ENCODE measurements around the gene SLC32A1. TPM values are rescaled to one million over a fixed set of nuclear protein-coding genes. Genes with fewer than 3 reads are reported as not detected.

The SLC32A1 gene
- total and polyA plus RNA-seq, 2 of the 13 experiments (the other 11 are each of a cell fraction or from before 2014, with no cell fraction given), result not detected

DNA sequence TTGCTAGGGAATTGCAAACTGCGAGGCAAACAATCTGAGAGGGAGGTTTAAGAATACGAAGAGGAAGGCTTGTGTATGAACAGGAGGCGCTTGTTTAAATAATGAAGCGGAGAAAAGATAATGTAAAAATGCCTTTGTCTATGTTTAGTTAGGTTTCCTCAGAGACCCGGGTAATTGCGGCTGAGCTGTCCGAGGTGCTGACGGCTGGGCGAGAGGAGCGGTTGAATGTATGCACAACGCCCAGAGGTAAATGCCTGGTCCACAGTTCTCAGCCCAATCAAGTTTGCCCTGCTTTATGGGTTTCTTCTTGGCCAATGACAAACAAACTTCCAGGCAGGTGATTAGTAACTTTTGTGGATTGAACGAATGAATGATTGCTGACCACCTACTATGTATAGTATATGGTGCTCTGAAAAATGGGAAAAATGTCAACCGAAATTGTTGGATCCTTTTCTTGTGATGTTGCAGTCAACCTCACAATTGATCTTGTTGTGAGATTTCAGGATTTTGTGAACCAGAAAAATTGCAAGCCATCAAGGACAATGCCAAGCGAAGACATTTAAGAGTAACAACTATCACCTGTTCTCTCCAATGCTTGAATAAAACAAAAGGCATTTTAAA lies 38.3 kb upstream of the SLC32A1 start (continued):
- 0 out of 2 replicates have a peak, but pooled peaks have one; percentile 72 for TF ChIP-seq IRF1 (CRISPR knock-in tag; IDR thresholded peaks at IDR 0.05; ENCODE audit: low read depth)
- TF ChIP-seq HMG20A (CRISPR knock-in tag; IDR thresholded peaks at IDR 0.05; ENCODE audit: borderline replicate concordance), result peak; percentile 60; the same call in 1 of the 2 replicates
- no peak for TF ChIP-seq MTA3 (CRISPR knock-in tag; IDR thresholded peaks at IDR 0.05)
- TF ChIP-seq, protein P1, sequence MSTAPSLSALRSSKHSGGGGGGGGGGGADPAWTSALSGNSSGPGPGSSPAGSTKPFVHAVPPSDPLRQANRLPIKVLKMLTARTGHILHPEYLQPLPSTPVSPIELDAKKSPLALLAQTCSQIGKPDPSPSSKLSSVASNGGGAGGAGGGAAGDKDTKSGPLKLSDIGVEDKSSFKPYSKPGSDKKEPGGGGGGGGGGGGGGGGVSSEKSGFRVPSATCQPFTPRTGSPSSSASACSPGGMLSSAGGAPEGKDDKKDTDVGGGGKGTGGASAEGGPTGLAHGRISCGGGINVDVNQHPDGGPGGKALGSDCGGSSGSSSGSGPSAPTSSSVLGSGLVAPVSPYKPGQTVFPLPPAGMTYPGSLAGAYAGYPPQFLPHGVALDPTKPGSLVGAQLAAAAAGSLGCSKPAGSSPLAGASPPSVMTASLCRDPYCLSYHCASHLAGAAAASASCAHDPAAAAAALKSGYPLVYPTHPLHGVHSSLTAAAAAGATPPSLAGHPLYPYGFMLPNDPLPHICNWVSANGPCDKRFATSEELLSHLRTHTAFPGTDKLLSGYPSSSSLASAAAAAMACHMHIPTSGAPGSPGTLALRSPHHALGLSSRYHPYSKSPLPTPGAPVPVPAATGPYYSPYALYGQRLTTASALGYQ (CRISPR knock-in tag; IDR thresholded peaks at IDR 0.05), result peak; percentile 73; the same call in 1 of the 2 replicates
- TF ChIP-seq ZNF432 (CRISPR knock-in tag; IDR thresholded peaks at IDR 0.05; ENCODE audit: borderline replicate concordance), result no peak
- TF ChIP-seq MAF1 (CRISPR knock-in tag; IDR thresholded peaks at IDR 0.05; ENCODE audit: borderline replicate concordance), result peak; percentile 96; the same call in 1 of the 2 replicates
- TF ChIP-seq SETDB1 (CRISPR knock-in tag; IDR thresholded peaks at IDR 0.05; ENCODE audit: borderline replicate concordance), result no peak
- no peak for TF ChIP-seq POLR2AphosphoS2 (IDR thresholded peaks at IDR 0.05; ENCODE audit: low read depth, low read length)
- peak; percentile 82; the same call in 1 of the 2 replicates for TF ChIP-seq ZNF615 (CRISPR knock-in tag; IDR thresholded peaks at IDR 0.05; ENCODE audit: borderline replicate concordance)
- TF ChIP-seq SAP130 (CRISPR knock-in tag; IDR thresholded peaks at IDR 0.05; ENCODE audit: low read depth), result peak; percentile 83
- peak; percentile 77; the same call in 1 of the 2 replicates for TF ChIP-seq ZNF780A (CRISPR knock-in tag; IDR thresholded peaks at IDR 0.05)
- no peak for TF ChIP-seq SUZ12 (IDR thresholded peaks at IDR 0.05; ENCODE audit: low read depth, low read length)
- TF ChIP-seq ZNF468 (CRISPR knock-in tag; IDR thresholded peaks at IDR 0.05), result peak; percentile 95; the same call in 1 of the 2 replicates
- TF ChIP-seq ZNF747 (CRISPR knock-in tag; IDR thresholded peaks at IDR 0.05; ENCODE audit: borderline replicate concordance), result no peak
- 0 out of 2 replicates have a peak, but pooled peaks have one; percentile 36 for TF ChIP-seq SSRP1 (CRISPR knock-in tag; IDR thresholded peaks at IDR 0.05)
- TF ChIP-seq ZNF331 (CRISPR knock-in tag; IDR thresholded peaks at IDR 0.05), result peak; percentile 97
- TF ChIP-seq ZNF776 (CRISPR knock-in tag; IDR thresholded peaks at IDR 0.05), result no peak; the same call in 1 of the 2 replicates
- peak; percentile 57; the same call in 1 of the 2 replicates for TF ChIP-seq ZNF891 (CRISPR knock-in tag; IDR thresholded peaks at IDR 0.05)
- TF ChIP-seq PLRG1 (conservative IDR thresholded peaks at IDR 0.05), result no peak
- TF ChIP-seq EHMT2 (IDR thresholded peaks at IDR 0.05; ENCODE audit: borderline replicate concordance, low read depth, low read length), result peak; percentile 100
- TF ChIP-seq ARNT2 (CRISPR knock-in tag; IDR thresholded peaks at IDR 0.05; ENCODE audit: low read depth), result peak; percentile 88; the same call in 1 of the 2 replicates
- TF ChIP-seq NFRKB (IDR thresholded peaks at IDR 0.05), result no peak
- peak; percentile 96; the same call in 1 of the 2 replicates for TF ChIP-seq ZNF275 (CRISPR knock-in tag; IDR thresholded peaks at IDR 0.05; ENCODE audit: borderline replicate concordance)
- peak; percentile 76 for TF ChIP-seq MXD1 (CRISPR knock-in tag; IDR thresholded peaks at IDR 0.05)
- TF ChIP-seq ZNF746 (CRISPR knock-in tag; IDR thresholded peaks at IDR 0.05), result peak; percentile 61; the same call in 1 of the 2 replicates
- TF ChIP-seq RBFOX2 (IDR thresholded peaks at IDR 0.05; ENCODE audit: low read depth, low read length), result no peak
- peak; percentile 97 for TF ChIP-seq ZNF792 (CRISPR knock-in tag; IDR thresholded peaks at IDR 0.05)
- TF ChIP-seq TARDBP (CRISPR knock-in tag; IDR thresholded peaks at IDR 0.05), result 0 out of 2 replicates have a peak, but pooled peaks have one; percentile 31
